DMS 273 (cell line): ENCODE measurements around the gene LTB4R.
A peak's percentile ranks its signal among the peaks of the same experiment; 100 is the strongest.

Experiments used
- DNase-seq: peaks from one replicate; lab custom pipeline; 2025; ENCODE audit not compliant: unreplicated experiment; lab: John Stamatoyannopoulos, UW

Gene LTB4R

DNA sequence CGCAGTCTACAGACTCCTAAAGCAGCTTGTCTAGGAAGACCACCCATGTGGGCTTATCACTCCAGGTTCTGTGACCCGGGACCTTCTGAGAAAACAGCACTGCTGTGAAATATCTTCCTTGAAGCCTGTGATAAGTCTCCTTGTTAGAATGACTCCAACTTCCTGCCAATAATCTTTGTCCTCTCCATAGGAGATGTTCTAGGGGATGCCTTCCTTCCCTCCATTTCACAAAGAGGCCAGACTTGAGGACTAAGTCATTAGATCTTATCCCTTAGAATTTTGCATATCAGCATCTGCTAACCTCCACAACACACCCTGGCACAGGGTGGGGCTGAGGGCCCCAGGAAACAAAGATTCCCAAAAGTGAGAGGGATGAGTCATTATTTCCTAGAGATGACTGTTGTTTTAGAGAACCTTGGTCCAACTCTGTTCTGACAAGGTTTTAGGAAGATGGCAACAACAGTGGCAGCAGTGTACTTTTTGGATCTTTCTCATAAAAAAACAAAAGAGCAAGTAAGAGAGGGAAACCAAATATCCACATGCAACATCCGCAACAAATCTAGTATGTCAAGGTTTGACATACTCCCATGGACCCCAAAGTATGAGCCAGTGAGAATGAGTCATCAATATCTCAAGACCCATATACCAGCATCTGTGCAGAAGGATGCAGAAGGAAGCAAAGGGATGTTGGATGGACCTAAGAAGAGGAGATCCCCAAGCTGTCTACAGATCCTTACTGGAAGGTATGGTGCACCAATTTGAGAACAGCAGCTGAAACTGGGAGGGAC, 6.0 kb downstream of the LTB4R start:
- DNase-seq = no peak

DNA sequence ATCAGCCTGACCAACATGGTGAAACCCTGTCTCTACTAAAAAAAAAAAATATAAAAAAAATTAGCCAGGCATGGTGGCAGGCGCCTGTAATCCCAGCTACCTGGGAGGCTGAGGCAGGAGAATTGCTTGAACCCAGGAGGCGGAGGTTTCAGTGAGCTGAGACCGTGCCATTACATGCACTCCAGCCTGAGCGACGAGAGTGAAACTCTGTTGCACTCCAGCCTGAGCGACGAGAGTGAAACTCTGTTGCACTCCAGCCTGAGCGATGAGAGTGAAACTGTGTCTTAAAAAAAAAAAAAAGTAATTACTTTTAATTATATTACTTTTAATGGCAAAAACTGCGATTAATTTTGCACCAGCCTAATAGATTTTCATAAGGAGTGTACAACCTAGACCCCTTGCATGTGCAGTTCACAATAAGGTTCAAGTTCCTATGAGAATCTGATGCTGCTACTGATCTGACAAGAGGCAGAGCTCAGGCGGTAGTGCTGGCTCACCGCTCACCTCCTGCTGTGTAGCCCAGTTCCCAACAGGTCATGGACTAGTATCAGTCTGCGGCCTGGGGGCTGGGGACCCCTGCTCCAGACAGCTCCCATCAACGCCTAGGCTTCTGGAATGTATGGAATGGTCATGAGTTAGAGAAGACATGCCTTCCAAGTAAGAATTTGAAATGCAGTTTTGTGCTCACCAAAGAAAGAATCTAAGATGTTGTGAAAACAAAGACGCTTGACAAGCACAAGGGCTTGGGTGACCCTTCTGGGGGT, 10.1 kb downstream of the LTB4R start:
- no peak for DNase-seq

DNA sequence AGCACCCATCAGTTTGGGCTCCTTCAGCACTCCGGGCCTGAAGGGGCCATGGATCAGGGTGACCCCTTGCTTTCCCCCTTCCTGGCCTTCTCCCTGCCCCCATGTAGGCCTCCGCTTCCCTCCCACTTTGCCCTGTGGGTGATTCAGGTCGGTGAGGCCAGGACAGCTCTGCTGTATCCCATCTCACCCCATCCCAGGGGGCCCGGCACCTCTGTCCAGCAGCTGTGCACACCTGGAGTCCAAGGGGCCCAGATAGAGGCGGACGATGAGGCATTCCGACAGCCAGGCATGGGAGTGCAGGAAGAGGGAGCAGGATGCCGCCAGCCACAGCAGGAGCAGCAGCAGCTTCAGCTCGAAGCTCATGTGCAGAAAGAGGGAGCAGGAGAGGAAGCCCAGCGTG, 11.4 kb downstream of the LTB4R start:
- no peak for DNase-seq

- DNase-seq = no peak
Observed at GRCh38 chr14:24323341-24323740, 12.0 kb downstream of the LTB4R start.

DNA sequence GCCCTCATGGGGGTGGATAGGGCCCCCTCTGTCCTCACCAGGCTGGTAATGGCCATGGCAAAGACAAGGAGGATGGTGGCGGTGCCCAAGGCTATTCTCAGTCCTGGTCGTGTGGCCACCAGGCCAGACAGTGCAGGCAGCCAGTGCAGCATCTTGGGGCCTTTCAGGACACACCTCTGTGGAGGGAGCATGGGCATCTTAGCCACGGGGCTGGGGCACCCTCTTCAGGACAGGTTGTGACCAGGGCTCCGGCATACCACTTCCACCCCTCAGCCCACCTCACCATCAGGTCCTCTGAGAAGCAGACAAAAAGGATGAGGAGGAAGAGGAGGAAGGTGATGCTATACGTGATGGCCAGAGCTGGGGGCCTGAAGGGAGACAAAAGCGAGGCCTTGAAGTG, 12.7 kb downstream of the LTB4R start:
- no peak for DNase-seq

GRCh38 chr14:24325041-24325530, 13.8 kb downstream of the LTB4R start:
- DNase-seq = no peak

DNA sequence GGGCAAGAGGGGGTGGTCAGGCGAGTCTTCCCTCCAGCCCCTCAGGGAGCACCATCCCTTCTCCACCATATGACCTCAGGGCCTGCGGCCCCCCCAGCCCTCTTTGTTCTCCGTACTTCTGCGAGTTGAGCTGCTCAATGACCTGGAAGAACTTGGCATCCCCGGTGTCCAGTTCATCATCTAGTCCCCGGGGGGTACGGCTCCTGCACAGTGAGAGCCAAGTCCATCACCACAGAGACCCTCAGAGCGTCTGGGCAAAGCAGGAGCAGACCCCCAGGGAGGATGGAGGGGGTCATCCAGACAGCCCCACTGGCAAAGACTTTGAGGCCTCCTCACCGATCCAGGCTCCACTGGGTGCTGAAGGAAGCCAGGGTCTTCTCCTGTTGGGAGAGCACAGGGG, 14.7 kb downstream of the LTB4R start:
- DNase-seq = no peak

- DNase-seq = no peak
Observed at GRCh38 chr14:24327303-24327702, 16.0 kb downstream of the LTB4R start.

- peak; percentile 27 for DNase-seq
Observed at GRCh38 chr14:24327914-24328313, 16.6 kb downstream of the LTB4R start.

DNA sequence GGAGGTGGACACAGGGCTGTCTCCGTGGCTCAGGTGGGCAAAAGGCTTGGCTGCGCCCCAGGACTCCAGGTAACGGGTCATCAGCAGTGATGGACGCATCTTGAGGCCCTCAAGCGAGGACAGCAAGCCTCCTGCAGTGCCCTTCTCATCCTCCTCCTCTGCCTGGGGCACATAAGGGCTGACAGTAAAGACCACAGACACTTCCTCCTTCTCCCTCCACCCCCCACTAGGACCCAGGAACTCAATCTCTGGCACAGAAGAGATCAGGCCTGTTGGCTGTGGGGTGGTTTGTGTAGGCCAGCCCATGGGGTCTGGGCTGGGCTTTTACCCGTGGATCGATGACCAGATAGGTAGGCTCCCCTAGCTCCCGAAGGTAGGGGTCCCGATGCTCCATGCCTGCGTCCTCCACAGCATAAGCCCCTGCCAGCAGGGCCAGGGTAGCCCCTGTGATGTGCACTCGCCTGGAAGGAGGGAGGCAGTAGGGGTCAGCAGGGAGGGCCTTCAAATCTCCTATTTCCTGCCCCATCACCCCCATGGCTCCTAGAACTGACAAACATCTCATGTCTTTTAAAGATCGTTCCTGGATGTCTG, 17.9 kb downstream of the LTB4R start:
- DNase-seq = no peak

DNA sequence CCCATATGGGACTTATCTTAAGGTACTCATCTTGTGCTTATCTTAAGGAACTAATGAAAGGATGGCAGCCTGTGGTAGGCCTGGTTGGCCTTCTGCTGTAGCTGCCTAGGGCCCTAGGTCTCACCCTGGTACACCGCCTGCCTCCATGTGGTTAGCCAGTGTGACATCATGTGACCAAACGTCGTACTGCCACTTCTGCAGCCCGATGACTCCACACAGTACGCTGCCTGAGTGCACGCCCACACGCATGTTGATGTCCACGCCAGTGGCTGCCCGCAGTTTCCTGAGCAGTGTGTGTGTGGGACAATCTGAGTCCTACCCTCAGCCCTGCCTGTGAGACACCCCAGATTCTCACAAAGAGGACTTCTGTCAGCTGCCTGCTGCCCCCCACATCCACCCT, 18.4 kb downstream of the LTB4R start:
- no peak for DNase-seq

GRCh38 chr14:24330973-24331674, 19.8 kb downstream of the LTB4R start:
- DNase-seq = no peak

GRCh38 chr14:24331731-24332267, 20.5 kb downstream of the LTB4R start:
- DNase-seq = no peak

- DNase-seq = peak; percentile 87
Observed at GRCh38 chr14:24332268-24332993, 21.1 kb downstream of the LTB4R start.

DNA sequence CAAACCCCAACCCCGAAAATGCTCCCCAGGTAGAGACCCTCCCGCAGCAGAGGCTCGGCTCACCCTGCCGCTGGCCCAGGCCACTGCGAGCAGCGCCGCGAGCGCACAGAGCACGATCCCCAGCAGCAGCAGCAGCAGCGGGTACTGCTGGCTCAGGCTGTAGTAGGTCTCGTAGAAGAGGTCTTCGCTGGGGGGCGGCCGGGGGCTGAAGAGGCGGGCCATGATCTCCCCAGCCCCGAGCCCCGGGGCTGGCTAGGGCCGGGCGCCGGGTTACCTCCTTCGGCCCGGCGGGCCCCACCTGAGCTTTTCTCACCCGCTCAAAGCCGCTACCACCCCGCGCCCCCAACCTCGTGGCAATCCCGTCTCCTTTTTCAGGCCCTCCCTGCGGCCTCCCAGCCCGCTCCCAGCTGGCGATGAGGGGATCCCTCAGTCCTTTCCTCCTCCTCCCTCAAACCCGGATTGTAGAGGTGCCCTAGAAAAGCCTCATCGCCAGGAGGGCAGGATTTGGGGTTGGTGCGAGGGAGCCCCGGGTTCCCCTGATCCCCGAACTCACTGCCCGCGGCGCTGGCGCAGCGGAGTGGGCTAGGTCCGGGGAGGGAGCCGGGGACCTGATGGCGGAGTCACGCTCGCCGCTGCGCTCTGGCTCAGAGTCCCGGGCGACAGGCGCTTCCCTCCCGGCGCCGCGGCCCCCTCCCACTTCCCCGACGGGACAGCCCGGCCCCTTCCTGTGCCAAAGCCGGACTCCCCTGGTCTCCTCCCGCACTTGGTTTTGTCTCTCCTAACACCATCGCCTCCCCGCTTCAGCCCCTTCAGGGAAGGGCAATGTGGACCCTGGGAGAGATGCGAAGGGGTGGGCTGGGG, 23.4 kb downstream of the LTB4R start, which contains the start of gene ADCY4:
Gene ADCY4 (minus strand): TSS at position 641 of the 861 bp plus-strand sequence. CDS start 419 bp downstream, at position 222.
- DNase-seq = peak; percentile 72

DNA sequence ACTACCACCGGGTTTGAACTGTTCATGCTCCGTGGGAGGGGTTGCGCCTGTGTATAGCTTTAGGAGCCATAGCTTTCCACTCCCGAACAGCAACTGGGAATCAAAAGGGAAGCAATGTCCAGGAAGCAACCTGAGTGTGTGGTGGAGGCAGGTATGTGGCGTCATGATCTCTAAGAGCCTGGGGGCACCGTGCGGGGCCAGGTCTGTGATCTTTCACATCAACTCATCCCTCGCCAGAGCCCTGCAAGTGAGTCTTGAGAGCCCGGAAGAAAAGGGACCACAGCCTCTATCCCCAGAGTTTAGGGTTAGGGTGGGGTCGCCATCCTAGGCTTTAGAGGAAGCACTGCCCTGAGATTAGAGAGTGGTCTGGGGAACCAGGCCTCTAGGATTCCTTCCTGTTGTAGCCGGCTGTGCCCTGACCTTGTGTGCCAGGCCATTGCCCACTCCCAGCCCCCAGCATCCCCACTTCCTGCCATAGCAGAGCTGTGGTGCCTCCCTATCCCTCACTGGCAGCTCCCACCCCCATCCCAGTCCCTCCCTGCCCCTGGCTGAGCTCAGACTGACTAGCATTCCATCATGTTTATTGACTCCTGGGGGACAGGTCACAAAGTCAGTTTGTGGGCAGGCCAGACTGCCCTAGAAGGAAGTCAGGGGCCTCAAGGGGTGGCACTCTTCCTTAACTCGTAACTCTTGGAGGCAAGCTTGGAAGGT, 24.3 kb downstream of the LTB4R start:
- DNase-seq = no peak

- DNase-seq = no peak
Observed at GRCh38 chr14:24337144-24337823, 26.0 kb downstream of the LTB4R start.

DNA sequence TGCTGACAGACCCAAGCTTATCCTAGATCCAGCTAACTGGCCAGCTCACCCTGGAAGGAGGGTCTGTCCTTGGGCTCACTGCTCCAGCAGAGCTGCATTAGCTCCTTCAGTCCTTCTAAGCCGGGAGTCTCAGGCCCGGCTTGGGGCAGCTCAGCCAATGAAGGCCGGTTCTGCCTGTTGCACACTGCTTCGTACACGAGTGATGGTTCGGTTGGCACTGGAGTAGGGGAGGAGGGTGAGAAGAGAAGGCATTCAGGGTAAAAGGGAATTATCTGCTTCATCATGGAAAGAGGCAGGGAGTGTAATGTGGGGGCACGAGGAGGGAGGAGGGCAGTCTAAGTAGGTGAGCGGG, 26.5 kb downstream of the LTB4R start:
- no peak for DNase-seq
